ENCODE results near the gene ARAF. TPM values are rescaled to one million over a fixed set of nuclear protein-coding genes. Genes with fewer than 3 reads are reported as not detected.

Gene ARAF
- total RNA-seq, 4 donors from 2014 or later: 27.5 to 46.8 (median 38.5) TPM

GRCh38 chrX:47620303-47620685, 59.3 kb downstream of the ARAF start:
- TF ChIP-seq POLR2A (IDR thresholded peaks at IDR 0.05) (no peak), POLR2AphosphoS5 (IDR thresholded peaks at IDR 0.05) (no peak), CTCF (IDR thresholded peaks at IDR 0.05) (no peak), EP300 (IDR thresholded peaks at IDR 0.05) (no peak)
- Histone ChIP-seq H3K4me3 (no peak overlapping the region), H3K9me3 (no peaks in the 10 kb centered on the region), H3K27ac (no peak overlapping the region), H3K4me1 (peaks cover 0 to 18% (median 0%) of the 10 kb centered on the region in 3 donors), H3K27me3 (peaks cover 13% of the 10 kb centered on the region), H3K36me3 (no peaks in the 10 kb centered on the region)
- no peak for ATAC-seq
- WGBS, 2 donors (ENCODE audit: low coverage in 1 of 2): 79% methylated on average over 3 of the region's 9 CpGs; no CpG with 5 or more reads in 1 of the 2 donors

Small RNA genes lying within 50 kb of the gene (small RNA-seq; reads per million reads assigned to genes)
- gene MIR4769: 0 to 0.82 (median 0.06) reads per million in 4 donors

Other genes with a start within 250 kb of the ARAF start
- under 1 TPM in 1 of 4 donors, not detected in 3; 0.31 TPM for gene ZNF157, start 190.6 kb upstream of the ARAF start, total RNA-seq
- gene ZNF41, start 78.0 kb upstream of the ARAF start, total RNA-seq: 1 to 10 TPM; 8.8 to 10.0 (median 9.4) TPM
- gene TIMP1, start 21.2 kb downstream of the ARAF start, total RNA-seq: 100 to 1,000 TPM in 3 of 4 donors, 10 to 100 TPM in 1; 77.4 to 204 (median 156) TPM
- gene SYN1, start 58.7 kb downstream of the ARAF start, total RNA-seq: under 1 TPM in 2 of 4 donors, not detected in 2; 0.27 TPM
- 10 to 100 TPM in 1 of 4 donors, 1 to 10 TPM in 2, under 1 TPM in 1; 0.78 to 18.4 (median 4.7) TPM for gene CFP, start 68.7 kb downstream of the ARAF start, total RNA-seq
- gene ELK1, start 89.4 kb downstream of the ARAF start, total RNA-seq: 10 to 100 TPM; 20.0 to 26.8 (median 26.2) TPM
- gene UXT, start 98.0 kb downstream of the ARAF start, total RNA-seq: 100 to 1,000 TPM in 1 of 4 donors, 10 to 100 TPM in 3; 66.5 to 112 (median 79.1) TPM

All from gastroesophageal sphincter (tissue), 4 donors.